ENCODE data around the gene KLHDC1. TPM values are rescaled to one million over a fixed set of nuclear protein-coding genes. Genes with fewer than 3 reads are reported as not detected.
A peak's percentile ranks its signal among the peaks of the same experiment; 100 is the strongest.
"Not testable (repeated sequence)": the region's sequence is repeated elsewhere in the genome, so short reads cannot be mapped to it uniquely, and the experiment has no call there.

Gene KLHDC1
- total RNA-seq, 1 experiment from 2014 or later, result 0.99 TPM

DNA sequence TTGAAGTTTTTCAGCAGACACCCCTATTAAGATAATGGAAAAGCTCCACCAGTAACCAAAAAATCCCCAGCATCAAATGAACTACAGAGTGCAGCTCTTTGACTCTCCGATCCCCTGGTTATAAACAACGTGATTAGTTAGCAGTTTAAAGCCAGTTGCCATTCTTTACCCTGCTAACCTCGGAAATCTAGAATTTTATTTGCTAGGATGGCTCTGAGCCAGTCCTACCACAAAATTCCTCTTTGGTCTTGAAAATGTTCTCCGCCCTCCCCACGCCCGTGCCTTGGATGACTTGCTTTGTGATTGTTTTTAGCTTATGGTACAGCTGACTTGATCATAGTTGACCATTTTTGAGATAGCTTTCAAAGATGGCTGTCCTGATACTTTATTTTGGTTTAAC is 76.3 kb downstream of the KLHDC1 start:
- TF ChIP-seq, protein P1, sequence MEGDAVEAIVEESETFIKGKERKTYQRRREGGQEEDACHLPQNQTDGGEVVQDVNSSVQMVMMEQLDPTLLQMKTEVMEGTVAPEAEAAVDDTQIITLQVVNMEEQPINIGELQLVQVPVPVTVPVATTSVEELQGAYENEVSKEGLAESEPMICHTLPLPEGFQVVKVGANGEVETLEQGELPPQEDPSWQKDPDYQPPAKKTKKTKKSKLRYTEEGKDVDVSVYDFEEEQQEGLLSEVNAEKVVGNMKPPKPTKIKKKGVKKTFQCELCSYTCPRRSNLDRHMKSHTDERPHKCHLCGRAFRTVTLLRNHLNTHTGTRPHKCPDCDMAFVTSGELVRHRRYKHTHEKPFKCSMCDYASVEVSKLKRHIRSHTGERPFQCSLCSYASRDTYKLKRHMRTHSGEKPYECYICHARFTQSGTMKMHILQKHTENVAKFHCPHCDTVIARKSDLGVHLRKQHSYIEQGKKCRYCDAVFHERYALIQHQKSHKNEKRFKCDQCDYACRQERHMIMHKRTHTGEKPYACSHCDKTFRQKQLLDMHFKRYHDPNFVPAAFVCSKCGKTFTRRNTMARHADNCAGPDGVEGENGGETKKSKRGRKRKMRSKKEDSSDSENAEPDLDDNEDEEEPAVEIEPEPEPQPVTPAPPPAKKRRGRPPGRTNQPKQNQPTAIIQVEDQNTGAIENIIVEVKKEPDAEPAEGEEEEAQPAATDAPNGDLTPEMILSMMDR (IDR thresholded peaks at IDR 0.05; ENCODE audit: unreplicated experiment), result no peak
- H3K27ac Mint-ChIP-seq (ENCODE audit: unreplicated experiment), result peak overlapping the region; percentile 78
- peaks cover 44% of the 10 kb centered on the region for H3K36me3 Mint-ChIP-seq (ENCODE audit: insufficient read depth, unreplicated experiment)
- TSS peak; percentile 44 for BruUV-seq (replicated peaks)
- no peaks in the 10 kb centered on the region for H3K9me3 Mint-ChIP-seq (ENCODE audit: low read depth, unreplicated experiment)
- H3K4me3 Mint-ChIP-seq (ENCODE audit: low read depth, unreplicated experiment), result peak overlapping the region; percentile 85
- CTCF ChIA-PET, result interaction anchor here (1.5 to 3.8 kb wide), 3 partner anchors 83 to 307 kb away, joined by 4 to 27 read pairs (median 5); partner anchors contain the start of genes DNAAF2 and NEMF
- peaks cover 28% of the 10 kb centered on the region for H3K4me1 Mint-ChIP-seq (ENCODE audit: low read depth, unreplicated experiment)
- DNase-seq, result peak; percentile 23
- intact Hi-C loops (cut with micrococcal nuclease; ENCODE audit: unreplicated experiment), result loop anchor here (5.0 kb wide), 2 partner anchors 77 to 137 kb away; partner anchors contain the start of gene KLHDC1
- H3K27me3 Mint-ChIP-seq (ENCODE audit: unreplicated experiment), result no peaks in the 10 kb centered on the region

GRCh38 chr14:49769581-49770211 is 76.8 kb downstream of the KLHDC1 start:
- Mint-ChIP-seq H3K36me3 (ENCODE audit: insufficient read depth, unreplicated experiment) (peaks cover 44% of the 10 kb centered on the region), H3K9me3 (ENCODE audit: low read depth, unreplicated experiment) (no peaks in the 10 kb centered on the region), H3K27me3 (ENCODE audit: unreplicated experiment) (no peaks in the 10 kb centered on the region), H3K4me1 (ENCODE audit: low read depth, unreplicated experiment) (peaks cover 28% of the 10 kb centered on the region), H3K4me3 (ENCODE audit: low read depth, unreplicated experiment) (peak overlapping the region; percentile 85), H3K27ac (ENCODE audit: unreplicated experiment) (peak overlapping the region; percentile 78)
- TF ChIP-seq, protein P1 (IDR thresholded peaks at IDR 0.05; ENCODE audit: unreplicated experiment), result no peak
- BruUV-seq (replicated peaks), result no TSS peak
- CTCF ChIA-PET, result interaction anchor here (0.6 to 3.8 kb wide), 4 partner anchors 83 to 308 kb away, joined by 4 to 27 read pairs (median 4); partner anchors contain the start of genes DNAAF2 and NEMF
- peak; percentile 5 for DNase-seq
- intact Hi-C loops (cut with micrococcal nuclease; ENCODE audit: unreplicated experiment), result loop anchor here (5.0 kb wide), 2 partner anchors 77 to 137 kb away; partner anchors contain the start of gene KLHDC1

GRCh38 chr14:49770212-49770817 is 77.4 kb downstream of the KLHDC1 start:
- CTCF ChIA-PET, result interaction anchor here (0.6 to 3.8 kb wide), 6 partner anchors 82 to 309 kb away, joined by 3 to 27 read pairs (median 4); partner anchors contain the start of genes DNAAF2 and NEMF
- Mint-ChIP-seq H3K4me1 (ENCODE audit: low read depth, unreplicated experiment) (peaks cover 28% of the 10 kb centered on the region), H3K9me3 (ENCODE audit: low read depth, unreplicated experiment) (no peaks in the 10 kb centered on the region), H3K4me3 (ENCODE audit: low read depth, unreplicated experiment) (peak overlapping the region; percentile 85), H3K36me3 (ENCODE audit: insufficient read depth, unreplicated experiment) (peaks cover 48% of the 10 kb centered on the region), H3K27ac (ENCODE audit: unreplicated experiment) (peak overlapping the region; percentile 78), H3K27me3 (ENCODE audit: unreplicated experiment) (no peaks in the 10 kb centered on the region)
- TF ChIP-seq, protein P1 (IDR thresholded peaks at IDR 0.05; ENCODE audit: unreplicated experiment), result no peak
- intact Hi-C loops (cut with micrococcal nuclease; ENCODE audit: unreplicated experiment), result no loop called here
- DNase-seq, result peak; percentile 61
- BruUV-seq (replicated peaks), result TSS peak; percentile 11

GRCh38 chr14:49771691-49772090 is 78.8 kb downstream of the KLHDC1 start:
- BruUV-seq (replicated peaks); H3K4me3 Mint-ChIP-seq (ENCODE audit: low read depth, unreplicated experiment); DNase-seq; H3K27ac Mint-ChIP-seq (ENCODE audit: unreplicated experiment); H3K27me3 Mint-ChIP-seq (ENCODE audit: unreplicated experiment); H3K9me3 Mint-ChIP-seq (ENCODE audit: low read depth, unreplicated experiment); intact Hi-C loops (cut with micrococcal nuclease; ENCODE audit: unreplicated experiment): not testable (repeated sequence)
- peaks cover 52% of the 10 kb centered on the region for H3K36me3 Mint-ChIP-seq (ENCODE audit: insufficient read depth, unreplicated experiment)
- H3K4me1 Mint-ChIP-seq (ENCODE audit: low read depth, unreplicated experiment), result peaks cover 26% of the 10 kb centered on the region
- CTCF ChIA-PET, result interaction anchor here (0.7 to 1.2 kb wide), 2 partner anchors 9 to 341 kb away, joined by 3 to 4 read pairs; no protein-coding TSS in a partner anchor

Measured in Calu3 (cell line).